GM21825 (cell line): Measurements from ENCODE around the gene TIMM10.

Source experiments
- ATAC-seq: cut with Tn5 transposase; IDR thresholded peaks from one replicate; pipeline ENCODE4 v1.9.1; 2021; ENCODE audit warnings: mild to moderate bottlenecking, moderate library complexity; ENCODE audit not compliant: unreplicated experiment

TIMM10 gene

GRCh38 chr11:57506522-57506921 lies 24.0 kb downstream of the TIMM10 start:
- ATAC-seq: no peak

GRCh38 chr11:57504511-57504910 lies 26.0 kb downstream of the TIMM10 start:
- no peak for ATAC-seq

GRCh38 chr11:57502870-57503269 lies 27.7 kb downstream of the TIMM10 start:
- ATAC-seq: no peak

- no peak for ATAC-seq
Measured at GRCh38 chr11:57502376-57502775, 28.2 kb downstream of the TIMM10 start.

- no peak for ATAC-seq
Measured at GRCh38 chr11:57501953-57502352, 28.6 kb downstream of the TIMM10 start.

GRCh38 chr11:57500926-57501325 lies 29.6 kb downstream of the TIMM10 start:
- ATAC-seq: no peak

- ATAC-seq: no peak
Measured at GRCh38 chr11:57500515-57500914, 30.0 kb downstream of the TIMM10 start.

- no peak for ATAC-seq
Measured at GRCh38 chr11:57499983-57500461, 30.5 kb downstream of the TIMM10 start.

GRCh38 chr11:57499413-57499982 lies 31.1 kb downstream of the TIMM10 start:
- ATAC-seq: peak; percentile 96

GRCh38 chr11:57498540-57498939 lies 32.0 kb downstream of the TIMM10 start:
- ATAC-seq: no peak

GRCh38 chr11:57497303-57498247 lies 33.0 kb downstream of the TIMM10 start:
- no peak for ATAC-seq

- no peak for ATAC-seq
Measured at GRCh38 chr11:57496109-57496820, 34.3 kb downstream of the TIMM10 start.

GRCh38 chr11:57493507-57494503 lies 36.7 kb downstream of the TIMM10 start:
- peak; percentile 67 for ATAC-seq

GRCh38 chr11:57491371-57492061 lies 39.0 kb downstream of the TIMM10 start:
- ATAC-seq: no peak

- no peak for ATAC-seq
Measured at GRCh38 chr11:57490456-57491248, 39.9 kb downstream of the TIMM10 start.

- ATAC-seq: no peak
Measured at GRCh38 chr11:57487920-57488659, 42.5 kb downstream of the TIMM10 start.

- ATAC-seq: no peak
Measured at GRCh38 chr11:57487021-57487778, 43.4 kb downstream of the TIMM10 start.
